ENCODE measurements around the gene MAPK9.

The MAPK9 gene

GRCh38 chr5:180253036-180253824 is 38.7 kb downstream of the MAPK9 start:
- Histone ChIP-seq H3K4me3 (ENCODE audit: low read depth in 1 of 2, low read length in 2 of 2) (no peak overlapping the region), H4K20me1 (ENCODE audit: insufficient read depth, low read length) (no peaks in the 10 kb centered on the region), H3K27me3 (ENCODE audit: insufficient read depth, low read length, poor library complexity) (no peaks in the 10 kb centered on the region), H3K36me3 (ENCODE audit: insufficient read depth, low read length) (peaks cover 83% of the 10 kb centered on the region), H3K79me2 (ENCODE audit: insufficient read depth, low read length) (no peaks in the 10 kb centered on the region), H3K9ac (ENCODE audit: low read depth, low read length) (no peak overlapping the region), H3K27ac (ENCODE audit: low read length) (no peak overlapping the region), H3K4me1 (ENCODE audit: insufficient read depth, low read length) (no peaks in the 10 kb centered on the region), H3K9me3 (ENCODE audit: insufficient read depth, low read length, severe bottlenecking) (peaks cover 56% of the 10 kb centered on the region), H2AFZ (ENCODE audit: low read depth, low read length) (no peak overlapping the region), H3K4me2 (ENCODE audit: insufficient read depth, low read length) (no peak overlapping the region)
- TF ChIP-seq CTCF (IDR thresholded peaks at IDR 0.05; ENCODE audit: borderline replicate concordance, extremely low read depth, low read length, poor library complexity, severe bottlenecking): no peak
- TF ChIP-seq EZH2 (IDR thresholded peaks at IDR 0.05; ENCODE audit: borderline replicate concordance, low read depth, low read length, severe bottlenecking): no peak
- DNase-seq (peak; percentile 13), ATAC-seq (ENCODE audit: insufficient read depth, low read depth) (no peak)

- Histone ChIP-seq H3K27ac (ENCODE audit: low read length) (no peak overlapping the region), H3K4me2 (ENCODE audit: insufficient read depth, low read length) (no peak overlapping the region), H3K4me3 (ENCODE audit: low read depth in 1 of 2, low read length in 2 of 2) (no peak overlapping the region), H3K9me3 (ENCODE audit: insufficient read depth, low read length, severe bottlenecking) (peaks cover 43% of the 10 kb centered on the region), H2AFZ (ENCODE audit: low read depth, low read length) (no peak overlapping the region), H3K79me2 (ENCODE audit: insufficient read depth, low read length) (no peaks in the 10 kb centered on the region), H3K9ac (ENCODE audit: low read depth, low read length) (no peak overlapping the region), H3K36me3 (ENCODE audit: insufficient read depth, low read length) (peaks cover 82% of the 10 kb centered on the region), H3K4me1 (ENCODE audit: insufficient read depth, low read length) (no peaks in the 10 kb centered on the region), H4K20me1 (ENCODE audit: insufficient read depth, low read length) (no peaks in the 10 kb centered on the region), H3K27me3 (ENCODE audit: insufficient read depth, low read length, poor library complexity) (no peaks in the 10 kb centered on the region)
- TF ChIP-seq CTCF (IDR thresholded peaks at IDR 0.05; ENCODE audit: borderline replicate concordance, extremely low read depth, low read length, poor library complexity, severe bottlenecking) (no peak), EZH2 (IDR thresholded peaks at IDR 0.05; ENCODE audit: borderline replicate concordance, low read depth, low read length, severe bottlenecking) (no peak)
- no peak for ATAC-seq (ENCODE audit: insufficient read depth, low read depth)
- no peak for DNase-seq
Observed at GRCh38 chr5:180251887-180252286, 40.0 kb downstream of the MAPK9 start.

- Histone ChIP-seq H2AFZ (ENCODE audit: low read depth, low read length) (no peak overlapping the region), H3K36me3 (ENCODE audit: insufficient read depth, low read length) (peaks cover 78% of the 10 kb centered on the region), H3K9ac (ENCODE audit: low read depth, low read length) (no peak overlapping the region), H3K4me2 (ENCODE audit: insufficient read depth, low read length) (no peak overlapping the region), H3K9me3 (ENCODE audit: insufficient read depth, low read length, severe bottlenecking) (peaks cover 36% of the 10 kb centered on the region), H3K27me3 (ENCODE audit: insufficient read depth, low read length, poor library complexity) (no peaks in the 10 kb centered on the region), H3K4me1 (ENCODE audit: insufficient read depth, low read length) (no peaks in the 10 kb centered on the region), H3K79me2 (ENCODE audit: insufficient read depth, low read length) (no peaks in the 10 kb centered on the region), H4K20me1 (ENCODE audit: insufficient read depth, low read length) (no peaks in the 10 kb centered on the region), H3K27ac (ENCODE audit: low read length) (no peak overlapping the region), H3K4me3 (ENCODE audit: low read depth in 1 of 2, low read length in 2 of 2) (no peak overlapping the region)
- DNase-seq (no peak), ATAC-seq (ENCODE audit: insufficient read depth, low read depth) (no peak)
- TF ChIP-seq CTCF (IDR thresholded peaks at IDR 0.05; ENCODE audit: borderline replicate concordance, extremely low read depth, low read length, poor library complexity, severe bottlenecking) (no peak), EZH2 (IDR thresholded peaks at IDR 0.05; ENCODE audit: borderline replicate concordance, low read depth, low read length, severe bottlenecking) (no peak)
Observed at GRCh38 chr5:180251141-180251540, 40.7 kb downstream of the MAPK9 start.
